GM18861 (cell line): ENCODE measurements around the gene NOS1.
"Not testable (repeated sequence)": the region's sequence is repeated elsewhere in the genome, so short reads cannot be mapped to it uniquely, and the experiment has no call there.

ENCODE experiments used
- ATAC-seq: cut with Tn5 transposase; IDR thresholded peaks from one replicate; pipeline ENCODE4 v1.9.1; 2021; ENCODE audit not compliant: unreplicated experiment

Gene NOS1

GRCh38 chr12:117212563-117213190, 148.7 kb downstream of the NOS1 start:
- ATAC-seq = no peak

- no peak for ATAC-seq
Measured at GRCh38 chr12:117210266-117210918, 151.0 kb downstream of the NOS1 start.

- no peak for ATAC-seq
Measured at GRCh38 chr12:117209626-117210025, 151.8 kb downstream of the NOS1 start.

DNA sequence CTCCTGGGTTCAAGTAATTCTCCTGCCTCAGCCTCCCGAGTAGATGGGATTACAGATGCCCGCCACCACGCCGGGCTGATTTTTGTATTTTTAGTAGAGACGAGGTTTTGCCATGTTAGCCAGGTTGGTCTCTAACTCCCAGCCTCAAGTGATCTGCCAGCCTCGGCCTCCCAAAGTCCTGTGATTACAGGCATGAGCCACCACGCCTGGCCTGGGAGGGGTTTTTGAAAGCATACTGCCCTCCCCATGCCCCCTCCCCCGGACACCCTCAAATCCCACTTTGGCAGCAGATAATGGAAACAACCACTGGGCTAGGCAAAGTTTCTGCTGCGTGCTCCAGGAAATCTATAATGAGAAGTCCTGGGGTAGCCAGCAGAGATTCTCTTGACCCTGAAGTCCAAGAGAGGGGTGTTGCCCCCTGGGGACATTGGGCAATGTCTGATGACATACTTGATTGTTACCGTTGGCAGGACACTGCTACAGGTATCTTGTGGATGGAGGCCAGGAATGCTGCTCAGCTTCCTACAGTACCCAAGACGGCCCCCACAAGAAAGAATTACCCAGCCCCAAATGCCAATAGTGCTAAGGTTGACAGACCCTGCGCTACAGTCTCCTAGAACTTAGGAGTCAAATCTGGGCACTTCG, 152.5 kb downstream of the NOS1 start:
- ATAC-seq = no peak

- ATAC-seq = no peak
Measured at GRCh38 chr12:117208206-117208605, 153.2 kb downstream of the NOS1 start.

- no peak for ATAC-seq
Measured at GRCh38 chr12:117207675-117208074, 153.8 kb downstream of the NOS1 start.

- no peak for ATAC-seq
Measured at GRCh38 chr12:117202556-117202955, 158.9 kb downstream of the NOS1 start.

DNA sequence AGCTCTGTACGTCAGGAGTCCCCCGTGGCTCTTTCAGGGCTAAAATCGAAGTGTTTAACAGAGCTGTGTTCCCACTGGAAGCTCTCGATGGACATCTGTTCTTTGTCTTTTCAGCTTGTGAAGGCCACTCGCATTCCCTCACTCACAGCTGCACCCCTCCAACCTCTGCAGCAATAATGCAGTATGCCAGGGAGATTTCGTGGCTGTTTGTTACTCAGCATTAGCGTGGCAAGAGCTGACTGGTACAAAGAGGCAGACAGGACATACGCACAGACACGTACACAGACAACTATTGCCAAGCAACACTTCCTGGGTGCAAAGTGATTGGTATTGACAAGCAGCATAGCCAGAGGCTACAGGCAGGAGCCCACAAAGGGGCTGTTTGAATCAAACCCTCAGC, 159.4 kb downstream of the NOS1 start:
- ATAC-seq = no peak

- ATAC-seq = not testable (repeated sequence)
Measured at GRCh38 chr12:117199956-117200744, 161.3 kb downstream of the NOS1 start.

DNA sequence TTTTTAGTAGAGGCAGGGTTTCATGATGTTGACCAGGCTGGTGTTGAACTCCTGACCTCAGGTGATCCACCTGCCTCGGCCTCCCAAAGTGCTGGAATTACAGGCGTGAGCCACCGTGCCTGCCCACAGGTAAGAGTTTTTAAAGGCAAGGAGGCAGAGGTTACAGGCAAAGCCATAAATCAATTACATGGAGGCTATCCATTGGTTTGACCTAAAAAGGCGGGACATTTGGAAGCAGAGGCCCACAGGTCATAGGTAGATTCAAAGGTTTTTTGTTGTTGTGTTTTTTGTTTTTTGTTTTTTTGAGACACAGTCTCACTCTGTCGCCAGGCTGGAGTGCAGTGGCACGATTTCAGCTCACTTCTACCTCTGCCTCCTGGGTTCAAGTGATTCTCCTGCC, 165.1 kb downstream of the NOS1 start:
- ATAC-seq = not testable (repeated sequence)

GRCh38 chr12:117195027-117195426, 166.4 kb downstream of the NOS1 start:
- not testable (repeated sequence) for ATAC-seq

GRCh38 chr12:117193903-117194302, 167.5 kb downstream of the NOS1 start:
- no peak for ATAC-seq

DNA sequence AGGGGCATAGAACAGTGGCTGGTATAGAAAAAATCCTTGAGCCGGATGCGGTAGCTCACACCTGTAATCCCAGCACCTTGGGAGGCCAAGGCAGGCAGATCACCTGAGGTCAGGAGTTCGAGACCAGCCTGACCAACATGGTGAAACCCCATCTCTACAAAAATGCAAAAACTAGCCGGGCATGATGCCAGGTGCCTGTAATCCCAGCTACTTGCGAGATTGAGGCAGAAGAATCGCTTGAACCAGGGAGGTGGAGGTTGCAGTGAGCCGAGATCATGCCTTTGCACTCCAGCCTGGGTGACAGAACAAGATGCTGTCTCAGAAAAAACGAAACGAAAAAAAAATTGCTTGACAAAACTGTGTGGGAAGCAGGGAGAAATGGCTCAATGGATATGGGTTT, 168.8 kb downstream of the NOS1 start:
- ATAC-seq = not testable (repeated sequence)

DNA sequence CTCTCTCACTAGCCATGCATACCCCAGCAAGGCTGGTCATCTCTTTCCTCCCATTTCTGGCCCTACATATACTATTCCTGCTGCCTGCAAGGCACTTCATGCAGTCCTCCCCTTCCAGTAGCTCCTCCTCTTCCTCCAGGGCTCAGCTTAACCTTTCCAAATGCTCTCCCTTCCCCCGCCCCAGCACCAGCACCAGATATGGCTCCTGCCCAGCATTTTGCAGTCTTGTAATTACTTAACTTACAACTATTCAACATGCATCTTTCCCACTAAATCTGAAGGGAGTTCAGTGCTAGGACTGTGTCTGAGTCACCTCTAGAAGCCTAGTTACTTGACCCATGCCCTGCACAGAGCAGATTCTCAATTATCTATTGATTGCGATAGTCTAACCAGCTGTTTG, 169.4 kb downstream of the NOS1 start:
- no peak for ATAC-seq

DNA sequence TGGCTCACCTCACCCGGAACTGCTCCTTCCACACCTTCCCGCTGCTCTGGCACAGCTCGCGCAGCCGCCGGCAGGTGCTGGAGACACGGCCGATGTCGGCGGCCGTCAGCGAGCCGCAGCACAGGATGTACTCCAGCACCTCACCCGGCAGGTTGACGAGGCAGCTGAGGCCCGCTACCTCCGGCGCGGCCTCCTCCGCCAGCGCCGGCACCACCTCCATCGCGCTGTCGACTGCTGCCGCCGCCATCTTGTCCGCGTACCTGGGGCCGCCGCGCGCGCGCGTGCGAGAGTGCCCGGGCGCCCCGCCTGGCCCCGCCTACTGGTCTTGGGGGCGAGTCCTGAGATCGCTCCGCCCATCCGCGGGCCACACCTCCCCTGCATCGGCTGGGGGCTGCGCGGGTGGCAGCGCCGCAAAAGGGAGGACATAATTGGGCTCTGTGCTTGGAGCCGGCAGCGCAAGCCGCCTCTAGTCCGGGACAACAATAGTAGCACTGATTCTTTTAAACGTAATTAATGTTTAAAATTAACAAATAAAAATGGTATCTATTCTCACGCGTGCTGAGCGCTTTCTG, 171.1 kb downstream of the NOS1 start, which contains the start of gene FBXO21:
TSS of gene FBXO21 (minus strand) at position 261 of the 572 bp plus-strand sequence. CDS start at position 247, 14 bp downstream.
- peak; percentile 83 for ATAC-seq

DNA sequence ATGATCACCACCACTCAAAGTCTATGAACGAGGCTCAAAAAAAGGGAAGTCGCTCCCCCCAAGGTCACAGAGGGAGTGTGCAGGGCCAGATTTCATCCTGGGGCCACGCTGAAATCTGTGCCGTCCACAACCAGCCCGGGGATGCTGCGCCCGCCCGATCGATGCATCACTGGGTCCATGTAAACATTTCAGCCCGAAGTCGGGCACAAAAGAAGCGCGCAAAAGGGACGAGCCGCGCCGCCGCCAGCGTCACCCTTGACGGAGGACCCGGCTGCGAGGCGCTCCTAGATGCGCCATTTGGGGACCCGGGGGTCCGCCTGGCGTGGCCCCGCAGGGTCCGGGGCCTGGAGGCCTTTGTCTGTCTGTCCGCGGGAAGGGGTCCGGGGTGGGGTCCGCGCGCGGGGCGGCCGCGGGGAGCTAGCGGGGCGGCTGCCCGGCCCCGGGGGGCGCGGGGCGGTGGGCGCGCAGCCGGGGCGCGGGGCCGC, 171.7 kb downstream of the NOS1 start:
- ATAC-seq = peak; percentile 31

GRCh38 chr12:117188961-117189724, 172.3 kb downstream of the NOS1 start:
- ATAC-seq = no peak

GRCh38 chr12:117188121-117188665, 173.2 kb downstream of the NOS1 start:
- ATAC-seq = no peak

DNA sequence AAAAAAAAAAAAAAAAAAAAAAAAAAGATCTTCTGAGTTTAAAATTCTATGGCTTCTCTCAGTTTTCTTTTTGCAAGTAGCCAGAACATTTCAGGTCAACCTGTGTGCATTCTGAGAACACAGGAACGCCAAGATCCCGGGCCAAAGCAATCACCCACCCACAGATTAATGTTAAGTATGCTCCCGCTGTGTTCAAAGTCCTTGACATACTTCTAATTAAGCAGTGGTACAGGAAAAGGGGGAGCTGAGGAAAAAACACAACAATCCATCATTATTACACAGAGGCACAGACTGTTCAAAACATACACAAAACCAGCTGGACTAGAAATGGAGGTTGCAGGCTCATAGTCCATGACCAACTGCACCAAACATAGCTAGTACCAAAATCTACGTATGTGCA, 174.0 kb downstream of the NOS1 start:
- no peak for ATAC-seq

DNA sequence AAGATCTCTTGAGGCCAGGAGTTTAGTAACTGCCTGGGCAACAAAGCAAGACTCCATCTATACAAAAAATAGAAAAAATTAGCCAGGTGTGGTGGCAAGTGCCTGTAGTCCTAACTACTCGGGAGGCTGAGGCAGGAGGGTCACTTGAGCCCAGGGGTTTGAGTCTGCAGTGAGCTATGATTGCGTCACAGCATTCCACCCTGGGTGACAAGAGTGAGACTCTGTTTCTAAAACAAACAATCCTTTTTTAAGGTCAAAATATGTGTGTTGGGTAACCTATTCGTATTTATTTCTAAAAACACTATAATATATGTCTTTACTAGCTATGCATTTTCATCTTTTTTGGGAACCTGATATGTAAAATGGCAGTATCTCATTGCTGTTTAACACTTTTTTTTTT, 178.6 kb downstream of the NOS1 start:
- no peak for ATAC-seq
